HUES6 (cell line): Measurements from ENCODE around the gene SYNPO2.

Source experiments
- H3K27ac ChIP-seq: 2 replicates; pipeline ENCODE4 v1.7.0; 2013; ENCODE audit warnings: low read depth, mild to moderate bottlenecking, low read length, inconsistent platforms
- H3K27me3 ChIP-seq: 2 replicates; pipeline ENCODE4 v1.6.1; 2013; ENCODE audit warnings: low read length; ENCODE audit not compliant: control insufficient read depth, insufficient read depth
- H3K36me3 ChIP-seq: 2 replicates; pipeline ENCODE4 v1.6.1; 2013; ENCODE audit warnings: low read length; ENCODE audit not compliant: control insufficient read depth, insufficient read depth
- H3K4me1 ChIP-seq: 2 replicates; pipeline ENCODE4 v1.6.1; 2013; ENCODE audit warnings: low read length; ENCODE audit not compliant: control insufficient read depth, insufficient read depth
- H3K4me3 ChIP-seq: 2 replicates; pipeline ENCODE4 v1.5.1; 2013; ENCODE audit warnings: low read depth, low read length
- H3K9ac ChIP-seq: one replicate; pipeline ENCODE4 v1.6.1; 2013; ENCODE audit warnings: mild to moderate bottlenecking, low read length
- H3K9me3 ChIP-seq: 2 replicates; pipeline ENCODE4 v1.6.1; 2013; ENCODE audit warnings: low read depth, low read length; ENCODE audit not compliant: control insufficient read depth, insufficient read depth

Gene SYNPO2

GRCh38 chr4:118953276-118953675 is 64.6 kb downstream of the SYNPO2 start:
- Histone ChIP-seq H3K4me1 (peaks cover 8% of the 10 kb centered on the region), H3K9me3 (no peaks in the 10 kb centered on the region), H3K27ac (no peak overlapping the region), H3K27me3 (no peaks in the 10 kb centered on the region), H3K9ac (no peak overlapping the region), H3K4me3 (no peak overlapping the region), H3K36me3 (no peaks in the 10 kb centered on the region)

GRCh38 chr4:118954246-118954645 is 65.6 kb downstream of the SYNPO2 start:
- Histone ChIP-seq H3K9ac (no peak overlapping the region), H3K27ac (no peak overlapping the region), H3K4me1 (no peaks in the 10 kb centered on the region)

GRCh38 chr4:118955515-118955914 is 66.9 kb downstream of the SYNPO2 start:
- no peak overlapping the region for H3K9ac ChIP-seq
- H3K9me3 ChIP-seq = no peaks in the 10 kb centered on the region
- H3K36me3 ChIP-seq = no peaks in the 10 kb centered on the region
- H3K27ac ChIP-seq = no peak overlapping the region
- no peak overlapping the region for H3K4me3 ChIP-seq
- no peaks in the 10 kb centered on the region for H3K27me3 ChIP-seq
- no peaks in the 10 kb centered on the region for H3K4me1 ChIP-seq

More at GRCh38 chr4:118954246-118954645, 65.6 kb downstream of the SYNPO2 start:
- no peaks in the 10 kb centered on the region for H3K9me3 ChIP-seq
- H3K4me3 ChIP-seq = no peak overlapping the region
- no peaks in the 10 kb centered on the region for H3K27me3 ChIP-seq
- no peaks in the 10 kb centered on the region for H3K36me3 ChIP-seq

GRCh38 chr4:118957722-118958445 is 69.2 kb downstream of the SYNPO2 start:
- Histone ChIP-seq H3K27ac (no peak overlapping the region), H3K9me3 (no peaks in the 10 kb centered on the region), H3K27me3 (no peaks in the 10 kb centered on the region), H3K9ac (no peak overlapping the region), H3K4me1 (no peaks in the 10 kb centered on the region), H3K36me3 (no peaks in the 10 kb centered on the region), H3K4me3 (no peak overlapping the region)

- Histone ChIP-seq H3K27me3 (no peaks in the 10 kb centered on the region), H3K9me3 (no peaks in the 10 kb centered on the region), H3K27ac (no peak overlapping the region), H3K4me3 (no peak overlapping the region), H3K9ac (no peak overlapping the region), H3K4me1 (peaks cover 7% of the 10 kb centered on the region), H3K36me3 (no peaks in the 10 kb centered on the region)
Observed at GRCh38 chr4:118962540-118962939, 73.9 kb downstream of the SYNPO2 start.

- H3K36me3 ChIP-seq = no peaks in the 10 kb centered on the region
- H3K4me1 ChIP-seq = peaks cover 23% of the 10 kb centered on the region
- H3K27ac ChIP-seq = no peak overlapping the region
- H3K4me3 ChIP-seq = no peak overlapping the region
- no peak overlapping the region for H3K9ac ChIP-seq
- no peaks in the 10 kb centered on the region for H3K9me3 ChIP-seq
- no peaks in the 10 kb centered on the region for H3K27me3 ChIP-seq
Observed at GRCh38 chr4:118964891-118965411, 76.3 kb downstream of the SYNPO2 start.

- H3K36me3 ChIP-seq = no peaks in the 10 kb centered on the region
- H3K9me3 ChIP-seq = no peaks in the 10 kb centered on the region
- H3K9ac ChIP-seq = no peak overlapping the region
- peaks cover 23% of the 10 kb centered on the region for H3K4me1 ChIP-seq
- H3K4me3 ChIP-seq = no peak overlapping the region
- H3K27ac ChIP-seq = peak overlapping the region; percentile 35; the same call in 1 of the 2 replicates
- H3K27me3 ChIP-seq = no peaks in the 10 kb centered on the region
Observed at GRCh38 chr4:118967393-118967792, 78.7 kb downstream of the SYNPO2 start.

- no peaks in the 10 kb centered on the region for H3K27me3 ChIP-seq
- peaks cover 23% of the 10 kb centered on the region for H3K4me1 ChIP-seq
- H3K4me3 ChIP-seq = no peak overlapping the region
- no peaks in the 10 kb centered on the region for H3K9me3 ChIP-seq
- peak overlapping the region; percentile 44; the same call in 1 of the 2 replicates for H3K27ac ChIP-seq
- peak overlapping the region; percentile 13 for H3K9ac ChIP-seq
- no peaks in the 10 kb centered on the region for H3K36me3 ChIP-seq
Observed at GRCh38 chr4:118968005-118968404, 79.4 kb downstream of the SYNPO2 start.

GRCh38 chr4:118968813-118969212 is 80.2 kb downstream of the SYNPO2 start:
- Histone ChIP-seq H3K27ac (peak overlapping the region; percentile 44; the same call in 1 of the 2 replicates), H3K4me3 (no peak overlapping the region), H3K9ac (no peak overlapping the region)

GRCh38 chr4:118969359-118969758 is 80.7 kb downstream of the SYNPO2 start:
- no peaks in the 10 kb centered on the region for H3K36me3 ChIP-seq
- no peaks in the 10 kb centered on the region for H3K9me3 ChIP-seq
- H3K27me3 ChIP-seq = no peaks in the 10 kb centered on the region
- peaks cover 23% of the 10 kb centered on the region for H3K4me1 ChIP-seq
- no peak overlapping the region for H3K27ac ChIP-seq
- H3K4me3 ChIP-seq = no peak overlapping the region
- H3K9ac ChIP-seq = no peak overlapping the region

More at GRCh38 chr4:118968813-118969212, 80.2 kb downstream of the SYNPO2 start:
- H3K9me3 ChIP-seq = no peaks in the 10 kb centered on the region
- no peaks in the 10 kb centered on the region for H3K36me3 ChIP-seq
- H3K27me3 ChIP-seq = no peaks in the 10 kb centered on the region
- peaks cover 23% of the 10 kb centered on the region for H3K4me1 ChIP-seq

GRCh38 chr4:118972167-118972566 is 83.5 kb downstream of the SYNPO2 start:
- Histone ChIP-seq H3K9me3 (no peaks in the 10 kb centered on the region), H3K9ac (no peak overlapping the region), H3K27me3 (no peaks in the 10 kb centered on the region), H3K36me3 (no peaks in the 10 kb centered on the region), H3K27ac (no peak overlapping the region), H3K4me1 (peaks cover 20% of the 10 kb centered on the region), H3K4me3 (no peak overlapping the region)
